Measurements from ENCODE around the gene NANOS3. TPM values are rescaled to one million over a fixed set of nuclear protein-coding genes. Genes with fewer than 3 reads are reported as not detected.

NANOS3 gene
- total and polyA plus RNA-seq, 2 of the 13 experiments (the other 11 are each of a cell fraction or from before 2014, with no cell fraction given), result 0.21 TPM; not detected in 1

GRCh38 chr19:13905634-13906520 lies 28.9 kb downstream of the NANOS3 start, which contains the start of the genes BRME1 and CC2D1A (continued):
- TF ChIP-seq ZNF788 (CRISPR knock-in tag; IDR thresholded peaks at IDR 0.05; ENCODE audit: borderline replicate concordance) (peak; percentile 97), REL (CRISPR knock-in tag; conservative IDR thresholded peaks at IDR 0.05) (peak; percentile 89; the same call in 1 of the 2 replicates), TBX2 (CRISPR knock-in tag; IDR thresholded peaks at IDR 0.05; ENCODE audit: borderline replicate concordance) (peak; percentile 96), NAIF1 (CRISPR knock-in tag; IDR thresholded peaks at IDR 0.05; ENCODE audit: borderline replicate concordance) (peak; percentile 54; the same call in 1 of the 2 replicates), KAT7 (CRISPR knock-in tag; IDR thresholded peaks at IDR 0.05; ENCODE audit: borderline replicate concordance) (peak; percentile 84), PTBP1 (IDR thresholded peaks at IDR 0.05; ENCODE audit: low read depth, low read length, poor library complexity, severe bottlenecking) (no peak), ZNF510 (CRISPR knock-in tag; IDR thresholded peaks at IDR 0.05; ENCODE audit: low read depth) (no peak), BRD4 (CRISPR knock-in tag; IDR thresholded peaks at IDR 0.05) (0 out of 2 replicates have a peak, but pooled peaks have one; percentile 63), GFI1 (CRISPR knock-in tag; IDR thresholded peaks at IDR 0.05; ENCODE audit: borderline replicate concordance) (no peak), ZNF891 (CRISPR knock-in tag; IDR thresholded peaks at IDR 0.05) (peak; percentile 87), ZSCAN25 (CRISPR knock-in tag; IDR thresholded peaks at IDR 0.05) (peak; percentile 67; the same call in 1 of the 2 replicates), ZNF331 (CRISPR knock-in tag; IDR thresholded peaks at IDR 0.05) (peak; percentile 42; the same call in 1 of the 2 replicates), ZNF770 (CRISPR knock-in tag; IDR thresholded peaks at IDR 0.05) (no peak), TP53 (CRISPR knock-in tag; conservative IDR thresholded peaks at IDR 0.05) (no peak)
- TF ChIP-seq, protein P1, sequence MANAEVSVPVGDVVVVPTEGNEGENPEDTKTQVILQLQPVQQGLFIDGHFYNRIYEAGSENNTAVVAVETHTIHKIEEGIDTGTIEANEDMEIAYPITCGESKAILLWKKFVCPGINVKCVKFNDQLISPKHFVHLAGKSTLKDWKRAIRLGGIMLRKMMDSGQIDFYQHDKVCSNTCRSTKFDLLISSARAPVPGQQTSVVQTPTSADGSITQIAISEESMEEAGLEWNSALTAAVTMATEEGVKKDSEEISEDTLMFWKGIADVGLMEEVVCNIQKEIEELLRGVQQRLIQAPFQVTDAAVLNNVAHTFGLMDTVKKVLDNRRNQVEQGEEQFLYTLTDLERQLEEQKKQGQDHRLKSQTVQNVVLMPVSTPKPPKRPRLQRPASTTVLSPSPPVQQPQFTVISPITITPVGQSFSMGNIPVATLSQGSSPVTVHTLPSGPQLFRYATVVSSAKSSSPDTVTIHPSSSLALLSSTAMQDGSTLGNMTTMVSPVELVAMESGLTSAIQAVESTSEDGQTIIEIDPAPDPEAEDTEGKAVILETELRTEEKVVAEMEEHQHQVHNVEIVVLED (CRISPR knock-in tag; IDR thresholded peaks at IDR 0.05; ENCODE audit: borderline replicate concordance), result peak; percentile 97
- TF ChIP-seq, protein P2, sequence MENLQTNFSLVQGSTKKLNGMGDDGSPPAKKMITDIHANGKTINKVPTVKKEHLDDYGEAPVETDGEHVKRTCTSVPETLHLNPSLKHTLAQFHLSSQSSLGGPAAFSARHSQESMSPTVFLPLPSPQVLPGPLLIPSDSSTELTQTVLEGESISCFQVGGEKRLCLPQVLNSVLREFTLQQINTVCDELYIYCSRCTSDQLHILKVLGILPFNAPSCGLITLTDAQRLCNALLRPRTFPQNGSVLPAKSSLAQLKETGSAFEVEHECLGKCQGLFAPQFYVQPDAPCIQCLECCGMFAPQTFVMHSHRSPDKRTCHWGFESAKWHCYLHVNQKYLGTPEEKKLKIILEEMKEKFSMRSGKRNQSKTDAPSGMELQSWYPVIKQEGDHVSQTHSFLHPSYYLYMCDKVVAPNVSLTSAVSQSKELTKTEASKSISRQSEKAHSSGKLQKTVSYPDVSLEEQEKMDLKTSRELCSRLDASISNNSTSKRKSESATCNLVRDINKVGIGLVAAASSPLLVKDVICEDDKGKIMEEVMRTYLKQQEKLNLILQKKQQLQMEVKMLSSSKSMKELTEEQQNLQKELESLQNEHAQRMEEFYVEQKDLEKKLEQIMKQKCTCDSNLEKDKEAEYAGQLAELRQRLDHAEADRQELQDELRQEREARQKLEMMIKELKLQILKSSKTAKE (CRISPR knock-in tag; IDR thresholded peaks at IDR 0.05; ENCODE audit: borderline replicate concordance), result peak; percentile 29; the same call in 1 of the 2 replicates
- TF ChIP-seq, protein P3, sequence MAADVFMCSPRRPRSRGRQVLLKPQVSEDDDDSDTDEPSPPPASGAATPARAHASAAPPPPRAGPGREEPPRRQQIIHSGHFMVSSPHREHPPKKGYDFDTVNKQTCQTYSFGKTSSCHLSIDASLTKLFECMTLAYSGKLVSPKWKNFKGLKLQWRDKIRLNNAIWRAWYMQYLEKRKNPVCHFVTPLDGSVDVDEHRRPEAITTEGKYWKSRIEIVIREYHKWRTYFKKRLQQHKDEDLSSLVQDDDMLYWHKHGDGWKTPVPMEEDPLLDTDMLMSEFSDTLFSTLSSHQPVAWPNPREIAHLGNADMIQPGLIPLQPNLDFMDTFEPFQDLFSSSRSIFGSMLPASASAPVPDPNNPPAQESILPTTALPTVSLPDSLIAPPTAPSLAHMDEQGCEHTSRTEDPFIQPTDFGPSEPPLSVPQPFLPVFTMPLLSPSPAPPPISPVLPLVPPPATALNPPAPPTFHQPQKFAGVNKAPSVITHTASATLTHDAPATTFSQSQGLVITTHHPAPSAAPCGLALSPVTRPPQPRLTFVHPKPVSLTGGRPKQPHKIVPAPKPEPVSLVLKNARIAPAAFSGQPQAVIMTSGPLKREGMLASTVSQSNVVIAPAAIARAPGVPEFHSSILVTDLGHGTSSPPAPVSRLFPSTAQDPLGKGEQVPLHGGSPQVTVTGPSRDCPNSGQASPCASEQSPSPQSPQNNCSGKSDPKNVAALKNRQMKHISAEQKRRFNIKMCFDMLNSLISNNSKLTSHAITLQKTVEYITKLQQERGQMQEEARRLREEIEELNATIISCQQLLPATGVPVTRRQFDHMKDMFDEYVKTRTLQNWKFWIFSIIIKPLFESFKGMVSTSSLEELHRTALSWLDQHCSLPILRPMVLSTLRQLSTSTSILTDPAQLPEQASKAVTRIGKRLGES (CRISPR knock-in tag; IDR thresholded peaks at IDR 0.05; ENCODE audit: borderline replicate concordance), result peak; percentile 37; the same call in 1 of the 2 replicates
- TF ChIP-seq, protein P4, sequence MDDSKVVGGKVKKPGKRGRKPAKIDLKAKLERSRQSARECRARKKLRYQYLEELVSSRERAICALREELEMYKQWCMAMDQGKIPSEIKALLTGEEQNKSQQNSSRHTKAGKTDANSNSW (CRISPR knock-in tag; IDR thresholded peaks at IDR 0.05; ENCODE audit: borderline replicate concordance), result 0 out of 2 replicates have a peak, but pooled peaks have one; percentile 48

Measured in HepG2 (cell line).